ENCODE results near the gene NDUFA8.

DNA sequence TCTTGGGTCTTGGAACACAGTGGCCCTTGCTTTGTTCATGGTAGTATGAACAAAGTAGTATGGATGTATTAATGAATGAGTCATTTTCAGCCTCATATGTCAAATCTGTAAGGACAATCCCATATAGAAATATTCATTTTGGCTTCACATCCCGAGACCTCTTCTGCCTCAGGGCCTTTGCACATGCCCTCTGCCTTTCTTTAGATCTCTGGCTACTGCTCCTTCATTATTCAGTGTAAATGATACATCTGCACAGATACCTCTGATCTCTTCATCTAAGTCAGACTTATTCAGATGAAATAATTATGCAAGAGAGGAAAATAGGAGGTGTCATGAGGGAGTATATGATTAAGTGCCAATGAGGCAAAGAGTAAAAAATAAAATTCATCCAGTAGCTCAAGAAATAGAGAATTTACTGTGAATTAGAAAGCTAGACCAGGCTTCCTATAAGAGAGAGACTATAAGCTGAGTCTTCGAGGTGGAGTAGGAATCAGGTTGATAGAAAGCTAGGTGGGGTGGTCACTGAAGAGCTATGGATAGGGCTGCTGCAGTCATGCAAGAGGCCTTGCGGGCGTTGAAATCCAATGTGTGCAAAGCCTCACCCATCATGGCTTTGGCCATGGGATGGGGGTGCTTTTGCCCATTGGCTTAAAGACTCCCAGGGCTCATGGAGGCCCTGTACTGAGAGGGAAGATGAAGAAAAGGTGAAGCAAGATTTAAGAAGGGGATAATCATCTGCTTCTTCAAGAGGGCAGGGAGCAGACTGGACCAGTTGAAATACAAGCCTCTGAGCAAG is 62.8 kb downstream of the NDUFA8 start:
- TF ChIP-seq, protein P1, sequence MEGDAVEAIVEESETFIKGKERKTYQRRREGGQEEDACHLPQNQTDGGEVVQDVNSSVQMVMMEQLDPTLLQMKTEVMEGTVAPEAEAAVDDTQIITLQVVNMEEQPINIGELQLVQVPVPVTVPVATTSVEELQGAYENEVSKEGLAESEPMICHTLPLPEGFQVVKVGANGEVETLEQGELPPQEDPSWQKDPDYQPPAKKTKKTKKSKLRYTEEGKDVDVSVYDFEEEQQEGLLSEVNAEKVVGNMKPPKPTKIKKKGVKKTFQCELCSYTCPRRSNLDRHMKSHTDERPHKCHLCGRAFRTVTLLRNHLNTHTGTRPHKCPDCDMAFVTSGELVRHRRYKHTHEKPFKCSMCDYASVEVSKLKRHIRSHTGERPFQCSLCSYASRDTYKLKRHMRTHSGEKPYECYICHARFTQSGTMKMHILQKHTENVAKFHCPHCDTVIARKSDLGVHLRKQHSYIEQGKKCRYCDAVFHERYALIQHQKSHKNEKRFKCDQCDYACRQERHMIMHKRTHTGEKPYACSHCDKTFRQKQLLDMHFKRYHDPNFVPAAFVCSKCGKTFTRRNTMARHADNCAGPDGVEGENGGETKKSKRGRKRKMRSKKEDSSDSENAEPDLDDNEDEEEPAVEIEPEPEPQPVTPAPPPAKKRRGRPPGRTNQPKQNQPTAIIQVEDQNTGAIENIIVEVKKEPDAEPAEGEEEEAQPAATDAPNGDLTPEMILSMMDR (IDR thresholded peaks at IDR 0.05): no peak
- TF ChIP-seq POLR2A (IDR thresholded peaks at IDR 0.05): no peak
